NCI-H1930 (cell line): ENCODE data around the gene CALN1.

Source experiments
- DNase-seq, 2 experiments: peaks; one replicate each; lab custom pipeline; 2025; lab: John Stamatoyannopoulos, UW

Gene CALN1

GRCh38 chr7:71795410-71795809 lies 616.7 kb downstream of the CALN1 start:
- no peak for DNase-seq

- DNase-seq = no peak
Measured at GRCh38 chr7:71793251-71793650, 618.9 kb downstream of the CALN1 start.

- DNase-seq = no peak
Measured at GRCh38 chr7:71787513-71787912, 624.6 kb downstream of the CALN1 start.

- no peak for DNase-seq
Measured at GRCh38 chr7:71785216-71785615, 626.9 kb downstream of the CALN1 start.

GRCh38 chr7:71784781-71785180 lies 627.4 kb downstream of the CALN1 start:
- no peak for DNase-seq

- DNase-seq = no peak
Measured at GRCh38 chr7:71784180-71784579, 628.0 kb downstream of the CALN1 start.

GRCh38 chr7:71783779-71784178 lies 628.4 kb downstream of the CALN1 start:
- no peak for DNase-seq

- no peak for DNase-seq
Measured at GRCh38 chr7:71782051-71782450, 630.1 kb downstream of the CALN1 start.

- no peak for DNase-seq
Measured at GRCh38 chr7:71780282-71780681, 631.9 kb downstream of the CALN1 start.

- DNase-seq = no peak
Measured at GRCh38 chr7:71777278-71777677, 634.9 kb downstream of the CALN1 start.

GRCh38 chr7:71776726-71777125 lies 635.4 kb downstream of the CALN1 start:
- DNase-seq = no peak

- DNase-seq = no peak
Measured at GRCh38 chr7:71775648-71776047, 636.5 kb downstream of the CALN1 start.

- no peak for DNase-seq
Measured at GRCh38 chr7:71772779-71773178, 639.4 kb downstream of the CALN1 start.

GRCh38 chr7:71770269-71770907 lies 641.8 kb downstream of the CALN1 start:
- no peak for DNase-seq

- DNase-seq = no peak
Measured at GRCh38 chr7:71769326-71769725, 642.8 kb downstream of the CALN1 start.

GRCh38 chr7:71768450-71768849 lies 643.7 kb downstream of the CALN1 start:
- DNase-seq = no peak

- DNase-seq = no peak
Measured at GRCh38 chr7:71766016-71766415, 646.1 kb downstream of the CALN1 start.

GRCh38 chr7:71761336-71761735 lies 650.8 kb downstream of the CALN1 start:
- no peak for DNase-seq

- DNase-seq = no peak
Measured at GRCh38 chr7:71754828-71755227, 657.3 kb downstream of the CALN1 start.

- no peak for DNase-seq
Measured at GRCh38 chr7:71753956-71754664, 658.0 kb downstream of the CALN1 start.

- DNase-seq = no peak
Measured at GRCh38 chr7:71753236-71753635, 658.9 kb downstream of the CALN1 start.

- DNase-seq = peak; percentile 32 to 67
Measured at GRCh38 chr7:71752171-71752935, 659.8 kb downstream of the CALN1 start.

- DNase-seq = no peak
Measured at GRCh38 chr7:71750290-71750689, 661.8 kb downstream of the CALN1 start.
